Neural cell (in vitro differentiated cells): ENCODE measurements around the gene SHMT1.

ENCODE experiments used
- CTCF ChIP-seq: fragments of 450-650 bp; IDR thresholded peaks from 2 replicates; pipeline ENCODE4 v1.5.1; 2014; ENCODE audit warnings: antibody characterized with exemption, mild to moderate bottlenecking, moderate library complexity; ENCODE audit not compliant: poor library complexity, severe bottlenecking
- EP300 ChIP-seq: fragments of 450-650 bp; conservative IDR thresholded peaks from 2 replicates; pipeline ENCODE4 v1.6.1; 2014; ENCODE audit warnings: antibody characterized with exemption, mild to moderate bottlenecking, moderate library complexity; ENCODE audit not compliant: poor library complexity, severe bottlenecking
- EZH2 ChIP-seq: fragments of 200-600, 300-800 bp; shearing (Covaris generic), sonication (generic); IDR thresholded peaks from 2 replicates; pipeline ENCODE4 v1.6.1; 2014; ENCODE audit warnings: antibody characterized with exemption, low read length, borderline replicate concordance, mild to moderate bottlenecking; ENCODE audit not compliant: insufficient read depth, poor library complexity, severe bottlenecking
- RAD21 ChIP-seq: fragments of 450-650 bp; conservative IDR thresholded peaks from 2 replicates; pipeline ENCODE4 v1.6.1; 2014; ENCODE audit warnings: antibody characterized with exemption, mild to moderate bottlenecking, moderate library complexity
- TAF1 ChIP-seq: IDR thresholded peaks from 2 replicates; pipeline ENCODE4 v1.6.1; 2012; ENCODE audit warnings: low read depth
- TF ChIP-seq, protein P1 (sequence below): IDR thresholded peaks from 2 replicates; pipeline ENCODE4 v1.6.1; 2012; ENCODE audit warnings: borderline replicate concordance

- TF ChIP-seq CTCF (no peak), RAD21 (no peak), TAF1 (no peak), EZH2 (no peak), EP300 (no peak)
- TF ChIP-seq, protein P1, sequence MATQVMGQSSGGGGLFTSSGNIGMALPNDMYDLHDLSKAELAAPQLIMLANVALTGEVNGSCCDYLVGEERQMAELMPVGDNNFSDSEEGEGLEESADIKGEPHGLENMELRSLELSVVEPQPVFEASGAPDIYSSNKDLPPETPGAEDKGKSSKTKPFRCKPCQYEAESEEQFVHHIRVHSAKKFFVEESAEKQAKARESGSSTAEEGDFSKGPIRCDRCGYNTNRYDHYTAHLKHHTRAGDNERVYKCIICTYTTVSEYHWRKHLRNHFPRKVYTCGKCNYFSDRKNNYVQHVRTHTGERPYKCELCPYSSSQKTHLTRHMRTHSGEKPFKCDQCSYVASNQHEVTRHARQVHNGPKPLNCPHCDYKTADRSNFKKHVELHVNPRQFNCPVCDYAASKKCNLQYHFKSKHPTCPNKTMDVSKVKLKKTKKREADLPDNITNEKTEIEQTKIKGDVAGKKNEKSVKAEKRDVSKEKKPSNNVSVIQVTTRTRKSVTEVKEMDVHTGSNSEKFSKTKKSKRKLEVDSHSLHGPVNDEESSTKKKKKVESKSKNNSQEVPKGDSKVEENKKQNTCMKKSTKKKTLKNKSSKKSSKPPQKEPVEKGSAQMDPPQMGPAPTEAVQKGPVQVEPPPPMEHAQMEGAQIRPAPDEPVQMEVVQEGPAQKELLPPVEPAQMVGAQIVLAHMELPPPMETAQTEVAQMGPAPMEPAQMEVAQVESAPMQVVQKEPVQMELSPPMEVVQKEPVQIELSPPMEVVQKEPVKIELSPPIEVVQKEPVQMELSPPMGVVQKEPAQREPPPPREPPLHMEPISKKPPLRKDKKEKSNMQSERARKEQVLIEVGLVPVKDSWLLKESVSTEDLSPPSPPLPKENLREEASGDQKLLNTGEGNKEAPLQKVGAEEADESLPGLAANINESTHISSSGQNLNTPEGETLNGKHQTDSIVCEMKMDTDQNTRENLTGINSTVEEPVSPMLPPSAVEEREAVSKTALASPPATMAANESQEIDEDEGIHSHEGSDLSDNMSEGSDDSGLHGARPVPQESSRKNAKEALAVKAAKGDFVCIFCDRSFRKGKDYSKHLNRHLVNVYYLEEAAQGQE = no peak
These were observed 18.5 kb upstream of the SHMT1 start for GRCh38 chr17:18381953-18382245.
